Osteoblast (primary cell): ENCODE measurements around the gene SUMO4. TPM values are rescaled to one million over a fixed set of nuclear protein-coding genes. Genes with fewer than 3 reads are reported as not detected.

Source experiments
- DNase-seq: peaks from one replicate; pipeline ENCODE4 v3.0.0; 2011; ENCODE audit warnings: low spot score, mixed read lengths; ENCODE audit not compliant: insufficient read length; ENCODE audit errors: missing footprints
- H2AFZ ChIP-seq: 2 replicates; pipeline ENCODE4 v1.6.0; 2011; ENCODE audit warnings: mild to moderate bottlenecking, low read length
- H3K27ac ChIP-seq: 2 replicates; pipeline ENCODE4 v1.5.1; 2011; ENCODE audit warnings: mild to moderate bottlenecking, low read depth, low read length, moderate library complexity
- H3K27me3 ChIP-seq: 2 replicates; pipeline ENCODE4 v1.6.0; 2012; ENCODE audit warnings: mild to moderate bottlenecking, control low read depth, inconsistent platforms, low read length, moderate library complexity; ENCODE audit not compliant: insufficient read depth
- H3K36me3 ChIP-seq: 2 replicates; pipeline ENCODE4 v1.5.1; 2011; ENCODE audit warnings: mild to moderate bottlenecking, low read length, control low read depth, moderate library complexity; ENCODE audit not compliant: insufficient read depth
- H3K4me1 ChIP-seq: 2 replicates; pipeline ENCODE4 v1.5.1; 2011; ENCODE audit warnings: mild to moderate bottlenecking, low read length, control low read depth, moderate library complexity; ENCODE audit not compliant: insufficient read depth
- H3K4me2 ChIP-seq: 2 replicates; pipeline ENCODE4 v1.6.0; 2011; ENCODE audit warnings: mild to moderate bottlenecking, low read length; ENCODE audit not compliant: insufficient read depth
- H3K4me3 ChIP-seq: fragments of 200-600 bp; sonication (generic); 3 replicates; pipeline ENCODE4 v1.5.1; 2012; ENCODE audit warnings: mild to moderate bottlenecking, low read length, inconsistent platforms; ENCODE audit not compliant: insufficient read depth
- H3K79me2 ChIP-seq: 2 replicates; pipeline ENCODE4 v1.6.0; 2012; ENCODE audit warnings: mild to moderate bottlenecking, low read length, control low read depth, inconsistent platforms; ENCODE audit not compliant: insufficient read depth
- H3K9me3 ChIP-seq: 2 replicates; pipeline ENCODE4 v1.5.1; 2011; ENCODE audit warnings: low read depth, low read length, control low read depth
- H4K20me1 ChIP-seq: 2 replicates; pipeline ENCODE4 v1.6.0; 2012; ENCODE audit warnings: mild to moderate bottlenecking, low read length, control low read depth; ENCODE audit not compliant: insufficient read depth
- CTCF ChIP-seq: IDR thresholded peaks from 2 replicates; pipeline ENCODE4 v1.5.1; 2011; ENCODE audit warnings: mild to moderate bottlenecking, low read depth, low read length, moderate library complexity; ENCODE audit errors: extremely low read depth
- total RNA-seq: library from RNA; depleted of rRNA; stranded (reverse); fragments of >200 nt; gene quantifications from 2 replicates; pipeline ENCODE4 v1.2.3, GENCODE V29; 2012

SUMO4 gene
- total RNA-seq, 1 donor: 3.6 TPM

GRCh38 chr6:149359440-149359839 is 40.6 kb upstream of the SUMO4 start:
- DNase-seq: no peak
- Histone ChIP-seq H3K4me3 (no peak overlapping the region), H2AFZ (no peak overlapping the region), H3K4me2 (no peak overlapping the region), H3K27ac (no peak overlapping the region), H4K20me1 (peaks cover 59% of the 10 kb centered on the region), H3K36me3 (no peaks in the 10 kb centered on the region), H3K4me1 (no peaks in the 10 kb centered on the region), H3K9me3 (no peaks in the 10 kb centered on the region), H3K79me2 (peaks cover 95% of the 10 kb centered on the region), H3K27me3 (no peaks in the 10 kb centered on the region)
- TF ChIP-seq CTCF: no peak

- Histone ChIP-seq H3K4me3 (no peak overlapping the region), H4K20me1 (peaks cover 63% of the 10 kb centered on the region), H2AFZ (no peak overlapping the region), H3K9me3 (no peaks in the 10 kb centered on the region), H3K27me3 (no peaks in the 10 kb centered on the region), H3K36me3 (no peaks in the 10 kb centered on the region), H3K4me2 (no peak overlapping the region), H3K79me2 (peaks cover 95% of the 10 kb centered on the region), H3K4me1 (no peaks in the 10 kb centered on the region), H3K27ac (no peak overlapping the region)
- DNase-seq: no peak
- TF ChIP-seq CTCF: no peak
Measured at GRCh38 chr6:149360536-149360935, 39.5 kb upstream of the SUMO4 start.

GRCh38 chr6:149362289-149362688 is 37.8 kb upstream of the SUMO4 start:
- no peaks in the 10 kb centered on the region for H3K4me1 ChIP-seq
- H3K36me3 ChIP-seq: no peaks in the 10 kb centered on the region
- no peak overlapping the region for H3K4me3 ChIP-seq
- H3K4me2 ChIP-seq: no peak overlapping the region
- no peak for DNase-seq
- no peak overlapping the region for H3K27ac ChIP-seq
- H3K9me3 ChIP-seq: no peaks in the 10 kb centered on the region
- no peak for TF ChIP-seq CTCF
- H4K20me1 ChIP-seq: peaks cover 69% of the 10 kb centered on the region
- no peak overlapping the region for H2AFZ ChIP-seq
- no peaks in the 10 kb centered on the region for H3K27me3 ChIP-seq
- H3K79me2 ChIP-seq: peaks cover 98% of the 10 kb centered on the region

GRCh38 chr6:149363154-149363553 is 36.9 kb upstream of the SUMO4 start:
- no peak for TF ChIP-seq CTCF
- Histone ChIP-seq H3K36me3 (no peaks in the 10 kb centered on the region), H3K4me3 (no peak overlapping the region), H2AFZ (no peak overlapping the region), H3K27me3 (no peaks in the 10 kb centered on the region), H4K20me1 (peaks cover 73% of the 10 kb centered on the region), H3K79me2 (peaks cover 99% of the 10 kb centered on the region), H3K9me3 (no peaks in the 10 kb centered on the region), H3K4me2 (no peak overlapping the region), H3K27ac (no peak overlapping the region), H3K4me1 (no peaks in the 10 kb centered on the region)
- DNase-seq: no peak
